Heart left ventricle (tissue), 16 donors: Measurements from ENCODE around the gene SEMA4A. TPM values are rescaled to one million over a fixed set of nuclear protein-coding genes. Genes with fewer than 3 reads are reported as not detected.
"Not testable (repeated sequence)": the region's sequence is repeated elsewhere in the genome, so short reads cannot be mapped to it uniquely, and the experiment has no call there.

Experiments
- ATAC-seq, 4 donors: fragments of 200-7000 bp; cut with Tn5 transposase; one replicate each; pipeline ENCODE4 v1.9.1; 2020 to 2022; ENCODE audit warnings: moderate library complexity in 4 of 4, mild to moderate bottlenecking in 3 of 4, moderate number of reproducible peaks in 1 of 4
- DNase-seq, 5 donors: peaks; one replicate each; pipeline ENCODE4 v3.0.0-alpha.2; 2020
- H3K27ac ChIP-seq, 12 donors: fragments of 200-600 bp; sonication (generic) in 4 of 12; one replicate each; pipeline versions ENCODE4 v1.5.0 to v1.8.0; 2016 to 2022; ENCODE audit warnings: mild to moderate bottlenecking in 2 of 12
- H3K27me3 ChIP-seq, 9 donors: fragments of 200-600 bp; sonication (generic) in 2 of 9; one replicate each; pipeline versions ENCODE4 v1.5.1 to v1.8.0; 2016 to 2022; ENCODE audit warnings: mild to moderate bottlenecking in 3 of 9
- H3K36me3 ChIP-seq, 9 donors: fragments of 200-600 bp; sonication (generic) in 2 of 9; one replicate each; pipeline versions ENCODE4 v1.5.0 to v1.8.0; 2018 to 2022; ENCODE audit warnings: mild to moderate bottlenecking in 2 of 9
- H3K4me1 ChIP-seq, 12 donors: fragments of 200-600 bp; sonication (generic) in 4 of 12; one replicate each; pipeline versions ENCODE4 v1.5.0 to v1.8.0; 2016 to 2022; ENCODE audit warnings: mild to moderate bottlenecking in 3 of 12
- H3K4me3 ChIP-seq, 12 donors: fragments of 200-600 bp; sonication (generic) in 4 of 12; one replicate each; pipeline versions ENCODE4 v1.5.0 to v1.8.0; 2017 to 2022; ENCODE audit warnings: mild to moderate bottlenecking in 9 of 12, moderate library complexity in 4 of 12
- H3K9me3 ChIP-seq, 12 donors: fragments of 200-600 bp; sonication (generic) in 4 of 12; one replicate each; pipeline versions ENCODE4 v1.5.0 to v1.8.0; 2016 to 2022; ENCODE audit warnings: mild to moderate bottlenecking in 1 of 12
- POLR2A ChIP-seq, 2 donors: fragments of 450-650 bp; IDR thresholded peaks; one replicate each; pipeline ENCODE4 v1.6.1; 2017; ENCODE audit warnings: antibody characterized with exemption in 2 of 2, mild to moderate bottlenecking in 2 of 2, moderate library complexity in 2 of 2
- WGBS, 4 donors: extraction: QIAGEN DNeasy Blood & Tissue Kit in 2 of 4; methylation state at CpG; one replicate each; pipeline versions ENCODE4 v1.1.5 to v1.1.7; 2013 to 2018; 5-methylcytosine and 5-hydroxymethylcytosine counted together
- intact Hi-C, 10 donors: fragments of 100-400 bp; cut with DNase I; formaldehyde crosslinking; loops; one replicate each; pipeline versions ENCODE4 v1.11.1 to v1.14.2; 2022
- polyA plus RNA-seq, 2 donors: library from polyadenylated mRNA; stranded (reverse); fragments of 200-250 nt; gene quantifications; one replicate each; pipeline ENCODE4 v1.2.3, GENCODE V29; 2013
- total RNA-seq, 9 donors: library from RNA; depleted of rRNA in 2 of 9; stranded (reverse); fragments of >200 nt in 2 of 9; fragmentation: NEBNext Ultra II Directional in 3 of 9; extraction: Animal tissue kit (Norgen Biotek cat#: 25700) in 3 of 9; gene quantifications; one replicate each; pipeline versions ENCODE4 v1.1.0 to v1.2.4, GENCODE V29; 2016 to 2023
- TF ChIP-seq, protein P1 (sequence below), 12 donors: fragments of 200-600 bp; sonication (generic) in 4 of 12; IDR thresholded peaks; one replicate each; pipeline versions ENCODE4 v1.5.0 to v1.8.0; 2018 to 2022; ENCODE audit warnings: antibody characterized with exemption in 12 of 12, mild to moderate bottlenecking in 5 of 12
- donor health status: ischemic (EF 13 %, LVEDD 7.1; RV severe dilation, severe dysfunction).
- donor health status: healthy with polysubstance abuse.
- donor health status: DM: no; HTN: yes; CAD: no.
- donor health status: DM: no; HTN: no; CAD: no.
- donor health status: ischemic (EF 25% LVEDD 6.9; RV normal size, moderate dysfunction).
- donor health status: ischemic (EF 25% LVEDD 5.7; RV mildly dilated, moderate dysfunction).
- donor health status: healthy.
- donor health status: DM: yes; HTN: yes; CAD: no.
- donor health status: ischemic (EF 35%, LVEDD 5.7; RV mildly dilated, moderate dysfunction).
- donor health status: nonischemic (EF 11% LVEDD 7.7; RV severe dilation, severe dysfunction).
- donor health status: DM: yes; HTN: yes; CAD: no.
- donor health status: PGD.
- donor health status: ischemic (EF 29% LVEDD 5.4; RV normal size, mild dysfunction).
- donor health status: nonischemic (EF 23%, LVEDD 6.1; RV moderate dilation, normal function).

SEMA4A gene
- total and polyA plus RNA-seq, 11 donors: 0.60 to 10.2 (median 1.6) TPM

- no peak for ATAC-seq
- Histone ChIP-seq H3K4me3 (peak overlapping the region in 10 of 12 donors; percentile 9 to 100 (median 90)), H3K4me1 (peaks cover 48 to 91% (median 86%) of the 10 kb centered on the region in 12 donors), H3K27me3 (no peaks in the 10 kb centered on the region), H3K9me3 (no peaks in the 10 kb centered on the region), H3K27ac (peak overlapping the region; percentile 24 to 100 (median 98)), H3K36me3 (peaks cover 0 to 37% (median 0%) of the 10 kb centered on the region in 9 donors)
- no peak for TF ChIP-seq POLR2A (IDR thresholded peaks at IDR 0.05)
- DNase-seq: no peak
- 73 to 90% (median 84%) methylated on average over 3 of the region's 3 CpGs for WGBS, 4 donors
- intact Hi-C loops: loop anchor here in 1 of 10 donors (10.0 kb wide), 1 partner anchor 384 kb away; the partner anchor contains the start of gene MEF2D
These were observed 33.1 kb upstream of the SEMA4A start for GRCh38 chr1:156120318-156120717.

- ATAC-seq, DNase-seq, H3K27me3 ChIP-seq, H3K9me3 ChIP-seq: not testable (repeated sequence)
- peaks cover 0 to 37% (median 0%) of the 10 kb centered on the region in 9 donors for H3K36me3 ChIP-seq
- peak overlapping the region in 10 of 12 donors; percentile 9 to 100 (median 80) for H3K4me3 ChIP-seq
- H3K27ac ChIP-seq: peak overlapping the region; percentile 96 to 100 (median 98)
- peaks cover 55 to 98% (median 93%) of the 10 kb centered on the region in 12 donors for H3K4me1 ChIP-seq
- intact Hi-C loops: loop anchor here in 1 of 10 donors (10.0 kb wide), 1 partner anchor 384 kb away; the partner anchor contains the start of gene MEF2D
- WGBS, 4 donors: 26 to 35% (median 31%) methylated on average over 4 of the region's 4 CpGs
These were observed 32.4 kb upstream of the SEMA4A start for GRCh38 chr1:156121005-156121404.

DNA sequence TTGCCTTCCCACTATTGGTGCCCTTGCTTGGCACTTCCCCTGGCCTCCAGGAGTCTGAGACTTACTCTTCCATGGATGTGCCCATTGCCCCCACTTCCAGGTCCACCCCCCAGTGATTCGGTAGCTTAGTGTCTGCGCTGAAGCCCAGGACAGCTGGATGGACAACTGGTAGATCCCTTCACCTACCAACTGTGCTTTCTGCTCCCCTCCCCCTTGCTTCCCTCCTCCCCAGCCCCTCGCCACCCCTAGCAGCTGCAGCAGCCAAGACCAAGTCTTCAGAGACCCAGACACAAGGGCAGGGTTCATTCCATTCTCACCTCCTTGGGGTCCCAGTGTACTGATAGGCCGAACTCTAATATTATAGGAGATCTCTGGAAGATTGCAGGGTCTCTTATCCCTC, 31.9 kb upstream of the SEMA4A start:
- H3K4me3 ChIP-seq: peak overlapping the region in 10 of 12 donors; percentile 33 to 100 (median 61)
- peak overlapping the region; percentile 96 to 100 (median 98) for H3K27ac ChIP-seq
- peaks cover 0 to 37% (median 0%) of the 10 kb centered on the region in 9 donors for H3K36me3 ChIP-seq
- intact Hi-C loops: loop anchor here in 1 of 10 donors (10.0 kb wide), 1 partner anchor 383 kb away; the partner anchor contains the start of gene MEF2D
- H3K27me3 ChIP-seq: no peaks in the 10 kb centered on the region
- peaks cover 58 to 100% (median 97%) of the 10 kb centered on the region in 12 donors for H3K4me1 ChIP-seq
- no peaks in the 10 kb centered on the region for H3K9me3 ChIP-seq
- DNase-seq (no peak), ATAC-seq (no peak)
- TF ChIP-seq, protein P1, sequence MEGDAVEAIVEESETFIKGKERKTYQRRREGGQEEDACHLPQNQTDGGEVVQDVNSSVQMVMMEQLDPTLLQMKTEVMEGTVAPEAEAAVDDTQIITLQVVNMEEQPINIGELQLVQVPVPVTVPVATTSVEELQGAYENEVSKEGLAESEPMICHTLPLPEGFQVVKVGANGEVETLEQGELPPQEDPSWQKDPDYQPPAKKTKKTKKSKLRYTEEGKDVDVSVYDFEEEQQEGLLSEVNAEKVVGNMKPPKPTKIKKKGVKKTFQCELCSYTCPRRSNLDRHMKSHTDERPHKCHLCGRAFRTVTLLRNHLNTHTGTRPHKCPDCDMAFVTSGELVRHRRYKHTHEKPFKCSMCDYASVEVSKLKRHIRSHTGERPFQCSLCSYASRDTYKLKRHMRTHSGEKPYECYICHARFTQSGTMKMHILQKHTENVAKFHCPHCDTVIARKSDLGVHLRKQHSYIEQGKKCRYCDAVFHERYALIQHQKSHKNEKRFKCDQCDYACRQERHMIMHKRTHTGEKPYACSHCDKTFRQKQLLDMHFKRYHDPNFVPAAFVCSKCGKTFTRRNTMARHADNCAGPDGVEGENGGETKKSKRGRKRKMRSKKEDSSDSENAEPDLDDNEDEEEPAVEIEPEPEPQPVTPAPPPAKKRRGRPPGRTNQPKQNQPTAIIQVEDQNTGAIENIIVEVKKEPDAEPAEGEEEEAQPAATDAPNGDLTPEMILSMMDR (IDR thresholded peaks at IDR 0.05): no peak
- no peak for TF ChIP-seq POLR2A (IDR thresholded peaks at IDR 0.05)
- WGBS, 4 donors: 64 to 81% (median 72%) methylated on average over 4 of the region's 4 CpGs

- Histone ChIP-seq H3K4me1 (peaks cover 62 to 100% (median 99%) of the 10 kb centered on the region in 12 donors), H3K27me3 (no peaks in the 10 kb centered on the region), H3K27ac (peak overlapping the region; percentile 96 to 100 (median 98)), H3K36me3 (peaks cover 0 to 35% (median 0%) of the 10 kb centered on the region in 9 donors), H3K9me3 (no peaks in the 10 kb centered on the region), H3K4me3 (peak overlapping the region in 11 of 12 donors; percentile 20 to 100 (median 44))
- DNase-seq: no peak
- TF ChIP-seq, protein P1 (IDR thresholded peaks at IDR 0.05): no peak
- no peak for TF ChIP-seq POLR2A (IDR thresholded peaks at IDR 0.05)
- WGBS, 4 donors: 17 to 48% (median 26%) methylated on average over 4 of the region's 4 CpGs
- ATAC-seq: no peak
- intact Hi-C loops: loop anchor here in 1 of 10 donors (10.0 kb wide), 1 partner anchor 383 kb away; the partner anchor contains the start of gene MEF2D
These were observed 31.3 kb upstream of the SEMA4A start for GRCh38 chr1:156122086-156122485.

- intact Hi-C loops: loop anchor here in 1 of 10 donors (10.0 kb wide), 1 partner anchor 382 kb away; the partner anchor contains the start of gene MEF2D
- Histone ChIP-seq H3K4me3 (peak overlapping the region in 11 of 12 donors; percentile 20 to 100 (median 44)), H3K9me3 (no peaks in the 10 kb centered on the region), H3K36me3 (peaks cover 0 to 32% (median 0%) of the 10 kb centered on the region in 9 donors), H3K4me1 (peaks cover 63 to 100% (median 99%) of the 10 kb centered on the region in 12 donors), H3K27ac (peak overlapping the region; percentile 96 to 100 (median 98)), H3K27me3 (no peaks in the 10 kb centered on the region)
- ATAC-seq (peak; percentile 33 to 59 (median 46)), DNase-seq (peak; percentile 89 to 94 (median 90))
- 7 to 12% (median 9%) methylated on average over 14 of the region's 14 CpGs for WGBS, 4 donors
- peak in 1 of 2 donors; percentile 53 for TF ChIP-seq POLR2A (IDR thresholded peaks at IDR 0.05)
- TF ChIP-seq, protein P1 (IDR thresholded peaks at IDR 0.05): no peak
These were observed 30.6 kb upstream of the SEMA4A start for GRCh38 chr1:156122519-156123355.
